ENCODE results near the gene SLC16A11. TPM values are rescaled to one million over a fixed set of nuclear protein-coding genes. Genes with fewer than 3 reads are reported as not detected.
"Not testable (repeated sequence)": the region's sequence is repeated elsewhere in the genome, so short reads cannot be mapped to it uniquely, and the experiment has no call there.

SLC16A11 gene
- total RNA-seq, 1 donor from 2014 or later, result not detected

DNA sequence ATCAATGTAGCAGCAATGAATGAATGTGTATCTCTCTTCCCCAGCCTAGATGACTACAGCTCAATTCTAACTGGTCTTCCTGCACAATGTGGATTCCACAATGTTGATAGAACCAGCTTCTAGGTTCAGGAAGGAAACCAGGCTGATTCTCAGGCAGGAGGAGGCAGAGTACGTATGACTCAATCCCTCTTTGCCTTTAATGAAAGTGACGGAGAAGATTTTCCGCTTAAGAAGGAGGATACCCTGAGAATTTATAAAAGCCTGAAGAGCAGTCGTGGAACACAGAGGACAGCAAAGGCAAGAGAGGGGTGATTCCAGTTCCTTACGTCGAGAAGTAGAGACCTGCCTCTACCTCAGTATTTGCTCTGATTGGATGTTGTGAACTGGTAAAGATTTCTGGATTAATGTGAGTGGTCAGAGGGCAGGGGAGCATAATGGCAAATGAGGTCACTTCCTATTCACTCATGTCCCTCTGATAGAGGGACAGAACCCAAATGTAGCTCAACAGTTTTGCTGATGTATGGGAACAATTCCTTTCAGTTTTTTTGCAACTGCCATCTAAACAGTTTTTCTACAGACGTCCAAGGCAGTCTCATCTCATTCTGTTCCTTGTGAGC is 15.0 kb upstream of the SLC16A11 start:
- no peak for DNase-seq (ENCODE audit: low read depth)

DNA sequence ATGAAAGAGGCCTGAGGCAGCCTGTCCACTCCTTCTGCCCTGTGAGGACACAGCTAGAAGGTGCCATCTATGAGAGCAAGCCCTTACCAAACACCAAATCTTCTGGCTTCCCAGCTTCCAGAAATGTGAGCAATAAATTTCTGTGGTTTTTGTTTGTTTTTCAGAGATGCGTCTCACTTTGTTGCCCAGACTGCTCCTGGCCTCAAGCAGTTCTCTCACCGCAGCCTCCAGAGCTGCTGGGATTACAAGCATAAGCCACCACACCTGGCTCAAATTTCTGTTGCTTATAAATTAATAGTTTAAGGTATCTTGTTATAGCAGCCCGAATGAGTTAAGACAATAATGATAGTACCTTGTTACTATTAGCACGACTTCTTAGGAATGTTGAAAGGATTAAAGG is 12.5 kb upstream of the SLC16A11 start:
- DNase-seq (ENCODE audit: low read depth), result peak; percentile 61

DNA sequence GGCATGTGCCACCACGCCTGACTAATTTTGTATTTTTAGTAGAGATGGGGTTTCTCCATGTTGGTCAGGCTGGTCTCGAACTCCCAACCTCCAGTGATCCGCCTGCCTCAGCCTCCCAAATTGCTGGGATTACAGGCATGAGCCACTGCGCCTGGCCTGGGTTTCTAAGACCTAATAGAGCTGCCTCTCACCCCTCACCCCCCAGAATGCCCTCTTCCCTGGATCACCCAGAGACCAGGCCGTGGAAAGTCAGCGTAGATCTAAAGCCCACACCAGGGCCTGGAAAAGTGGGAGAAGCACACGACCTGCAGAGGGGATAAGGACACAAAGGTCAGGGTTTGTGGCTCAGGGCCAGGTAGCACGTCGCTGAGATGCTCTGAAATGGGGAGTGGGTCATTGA is 6.7 kb upstream of the SLC16A11 start:
- DNase-seq (ENCODE audit: low read depth), result not testable (repeated sequence)

DNA sequence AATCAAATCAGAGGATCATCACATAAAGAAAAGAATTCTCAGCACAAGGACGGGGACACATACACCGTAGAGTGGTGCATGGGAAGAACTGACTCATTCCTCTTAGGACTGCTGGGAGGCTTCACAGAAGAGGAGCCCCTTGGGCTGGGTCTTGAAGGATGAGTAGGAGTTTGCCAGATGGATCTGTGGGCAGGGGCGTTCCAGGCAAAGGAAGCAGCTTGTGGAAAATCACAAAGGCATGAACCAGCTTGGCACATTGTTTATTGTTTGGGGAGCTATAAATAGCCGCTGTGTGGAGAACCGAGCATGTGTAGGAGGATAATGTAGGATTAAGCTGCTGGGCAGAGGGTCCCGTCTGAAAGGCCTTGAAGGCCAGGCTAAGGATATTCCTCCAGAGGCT is 5.1 kb upstream of the SLC16A11 start:
- DNase-seq (ENCODE audit: low read depth), result no peak

DNA sequence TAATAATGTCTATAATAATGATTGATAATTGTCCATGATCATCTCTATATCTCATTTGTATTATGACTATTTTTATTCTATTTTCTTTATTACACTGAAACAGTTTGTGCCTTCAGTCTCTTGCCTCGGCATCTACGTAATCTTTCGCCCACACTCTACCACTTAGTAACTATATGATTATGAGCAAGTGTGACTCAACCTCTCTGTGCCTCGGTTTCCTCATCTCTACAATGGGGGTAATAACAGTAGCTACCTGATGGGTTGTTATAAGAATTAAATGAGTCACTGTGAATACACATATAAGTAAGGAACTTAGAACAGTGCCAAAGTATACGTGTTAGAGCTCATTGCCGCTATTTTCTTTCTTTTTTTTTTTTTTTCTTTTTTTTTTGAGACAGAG is 3.7 kb upstream of the SLC16A11 start:
- no peak for DNase-seq (ENCODE audit: low read depth)

DNA sequence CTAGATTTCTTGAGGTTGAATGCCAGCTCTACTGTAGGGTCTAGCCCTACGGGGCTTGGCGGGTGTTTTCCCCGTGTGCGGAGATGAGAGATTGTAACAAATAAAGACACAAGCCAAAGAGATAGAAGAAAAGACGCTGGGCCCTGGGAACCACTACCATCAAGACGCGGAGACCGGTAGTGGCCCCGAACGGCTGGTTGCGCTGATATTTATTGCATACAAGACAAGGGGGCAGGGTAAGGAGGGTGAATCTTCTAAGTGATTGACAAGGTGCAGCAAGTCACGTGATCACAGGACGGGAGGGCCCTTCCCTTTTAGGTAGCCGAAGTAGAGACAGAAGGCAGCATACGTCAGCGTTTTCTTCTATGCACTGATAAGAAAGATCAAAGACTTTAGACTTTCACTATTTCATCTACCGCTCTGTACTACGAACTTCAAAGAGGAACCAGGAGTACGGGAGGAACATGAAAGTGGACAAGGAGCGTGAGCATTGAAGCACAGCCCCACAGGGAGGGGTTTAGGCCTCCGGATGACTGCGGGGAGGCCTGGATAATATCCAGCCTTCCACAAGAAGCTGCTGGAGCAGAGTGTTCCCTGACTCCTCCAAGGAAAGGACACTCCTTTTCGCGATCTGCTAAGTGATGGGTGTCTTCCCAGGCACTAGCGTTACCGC is 3.0 kb upstream of the SLC16A11 start:
- DNase-seq (ENCODE audit: low read depth), result not testable (repeated sequence)

DNA sequence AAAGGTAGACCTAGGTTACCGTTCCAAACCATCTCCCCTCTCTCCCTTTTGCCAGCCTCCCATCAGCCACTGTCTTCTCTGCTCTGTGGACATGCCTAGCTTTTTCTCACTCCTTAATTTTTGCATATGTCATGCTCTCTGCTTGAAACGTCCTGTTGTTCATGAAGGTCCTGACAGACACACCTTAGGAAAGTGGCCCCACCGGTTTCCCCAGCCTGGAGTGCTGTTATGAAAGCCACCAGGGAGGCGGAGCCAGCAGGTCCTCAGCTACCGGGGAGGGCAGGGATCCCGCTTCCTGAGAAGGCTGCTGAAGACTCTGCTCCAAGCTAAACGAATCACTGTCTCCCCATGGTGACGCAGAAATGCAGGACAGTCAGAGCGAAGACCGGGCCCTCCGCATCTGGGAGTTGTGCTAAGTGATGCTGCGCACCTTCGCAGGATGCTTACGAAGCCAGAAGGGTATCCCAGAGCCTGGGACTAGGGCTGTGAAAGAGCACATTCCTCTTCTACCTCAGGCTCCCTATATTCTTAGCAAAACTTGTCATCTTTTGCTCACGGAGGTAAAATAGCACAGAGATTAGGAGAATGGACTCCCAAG is 2.3 kb upstream of the SLC16A11 start:
- DNase-seq (ENCODE audit: low read depth), result no peak

DNA sequence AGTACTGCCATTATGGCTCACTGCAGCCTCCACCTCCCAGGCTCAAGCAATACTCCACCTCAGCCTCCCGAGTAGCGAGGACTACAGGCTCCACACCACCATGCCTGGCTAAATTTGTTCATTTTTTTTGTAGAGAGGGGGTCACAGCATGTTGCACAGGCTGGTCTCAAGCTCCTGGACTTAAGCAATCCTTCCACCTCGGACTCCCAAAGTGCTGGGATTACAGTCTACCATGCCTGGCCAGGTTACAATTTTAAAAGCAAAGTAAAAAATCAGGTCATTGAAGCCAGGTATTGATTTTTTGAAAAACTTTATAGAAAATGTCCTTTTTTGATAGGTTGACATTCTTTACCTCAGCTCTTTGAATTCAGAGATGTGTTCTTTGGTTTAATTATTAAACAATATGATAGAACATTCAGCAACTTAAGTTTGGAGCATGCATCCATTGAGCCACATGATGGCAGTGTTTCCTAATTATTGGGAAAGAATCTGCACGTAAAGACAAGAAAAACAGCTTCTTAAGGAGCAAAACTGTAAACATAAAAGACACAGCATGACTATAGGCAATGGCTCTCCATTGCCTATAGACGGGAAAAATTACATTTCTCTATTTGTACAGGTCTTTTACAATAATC is 1.7 kb upstream of the SLC16A11 start:
- DNase-seq (ENCODE audit: low read depth), result peak; percentile 92

DNA sequence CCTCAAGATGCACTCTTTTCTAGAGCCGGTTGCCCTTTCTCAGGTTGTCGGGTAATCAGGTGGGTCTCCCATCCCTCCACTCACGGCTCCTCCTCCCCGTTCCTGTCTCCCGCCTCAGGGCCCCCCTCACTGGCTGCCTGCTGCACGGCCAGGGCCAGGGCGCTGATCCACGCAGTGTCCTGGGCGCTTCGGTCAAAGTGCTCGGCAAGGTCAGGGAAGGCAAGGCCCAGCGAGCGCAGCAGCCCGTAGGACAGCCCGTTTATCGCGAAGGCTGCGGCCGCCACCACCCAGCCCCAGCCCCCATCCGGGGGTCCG is 753 bp downstream of the SLC16A11 start:
- no peak for DNase-seq (ENCODE audit: low read depth)

DNA sequence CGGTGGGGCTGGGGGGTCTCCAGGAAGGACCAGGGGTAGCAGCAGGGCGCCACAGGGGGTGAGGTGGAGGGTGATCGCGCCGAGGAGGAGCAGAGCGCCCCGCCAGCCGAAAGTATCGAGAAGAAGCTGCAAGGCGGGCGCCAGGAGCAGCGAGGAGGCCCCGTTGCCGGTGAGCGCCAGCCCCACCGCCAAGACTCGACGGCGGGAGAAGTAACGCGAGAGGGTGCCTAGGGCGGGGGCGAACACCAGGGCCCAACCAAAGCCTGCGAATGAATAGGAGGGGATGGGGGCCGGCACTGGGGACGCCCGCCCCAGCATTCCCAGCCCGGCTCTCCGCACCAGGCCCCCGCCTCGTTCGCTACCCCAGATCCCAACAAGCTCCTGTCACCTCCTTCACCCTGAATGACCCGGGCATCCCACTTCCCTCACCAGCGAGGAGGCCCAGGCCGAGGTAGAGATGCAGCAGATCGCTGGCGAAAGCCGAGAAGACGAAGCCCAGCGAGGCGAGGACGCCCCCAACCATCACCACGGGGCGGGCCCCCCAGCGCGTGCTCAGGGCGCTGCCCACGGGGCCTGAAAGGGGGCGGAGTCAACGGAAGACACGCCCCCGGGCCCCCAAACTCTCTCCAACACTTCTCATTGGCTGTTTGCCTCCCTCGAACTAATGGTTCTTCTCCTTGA is 1.3 kb downstream of the SLC16A11 start:
- DNase-seq (ENCODE audit: low read depth), result no peak

DNA sequence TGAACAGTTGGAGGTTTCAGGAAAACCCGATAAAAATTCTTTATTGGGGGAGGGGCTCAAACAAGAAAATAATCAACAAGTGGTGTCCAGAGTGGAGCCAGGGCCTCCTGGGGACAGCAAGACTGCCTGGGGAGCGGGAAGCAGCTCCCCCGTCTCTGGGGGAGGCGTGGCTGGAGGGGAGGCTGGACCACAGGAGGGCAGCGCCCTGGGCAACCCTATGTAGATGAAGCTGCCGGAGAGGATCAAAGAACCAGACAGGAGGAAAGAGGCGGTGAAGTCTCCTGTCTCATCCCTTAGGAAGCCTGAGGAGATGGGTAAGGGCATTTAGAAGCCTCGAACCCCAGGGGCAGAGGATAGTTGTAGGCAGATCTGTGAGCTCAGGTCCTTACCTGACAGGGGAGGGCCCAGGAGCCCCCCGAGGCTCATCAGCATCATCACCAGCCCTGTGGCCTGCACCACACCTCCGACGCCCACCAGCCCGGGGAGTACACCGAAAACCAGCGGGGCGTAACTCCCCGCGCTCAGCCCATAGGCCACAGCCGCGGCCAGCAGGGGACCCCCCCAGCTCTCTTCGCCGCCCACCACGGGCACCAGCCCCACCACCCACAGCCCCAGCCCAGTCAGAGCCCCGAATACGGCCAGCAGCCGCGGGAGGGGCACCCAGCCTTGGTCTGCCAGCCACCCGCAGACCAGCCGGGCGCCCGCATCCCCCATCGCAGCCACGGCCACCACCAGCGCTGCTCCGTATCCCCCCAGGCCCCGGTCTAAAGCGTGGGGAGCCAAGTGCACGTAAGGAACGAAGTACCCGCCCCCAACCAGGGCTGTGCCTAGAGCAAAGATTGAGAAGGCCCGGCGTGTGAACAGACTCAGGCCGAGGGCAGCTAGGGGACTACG is 2.0 kb downstream of the SLC16A11 start:
- no peak for DNase-seq (ENCODE audit: low read depth)

DNA sequence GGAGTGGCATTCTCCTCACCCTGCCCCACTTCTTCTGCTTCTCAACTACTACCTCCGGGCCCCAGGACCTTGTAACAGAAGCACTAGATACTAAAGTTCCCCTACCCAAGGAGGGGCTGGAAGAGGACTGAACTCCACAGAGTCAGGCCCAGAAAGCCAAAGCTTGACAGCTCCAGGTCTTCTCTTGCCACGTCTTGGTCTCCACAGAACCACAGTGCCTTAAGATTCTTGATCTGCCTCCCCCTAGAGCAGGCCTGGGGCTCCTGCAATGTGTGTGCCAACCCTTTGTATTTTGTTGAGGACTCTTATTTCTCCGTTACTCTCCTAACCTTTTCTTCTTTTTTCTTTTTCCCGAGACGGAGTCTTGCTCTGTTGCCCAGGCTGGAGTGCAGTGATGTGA is 4.1 kb downstream of the SLC16A11 start:
- no peak for DNase-seq (ENCODE audit: low read depth)

DNA sequence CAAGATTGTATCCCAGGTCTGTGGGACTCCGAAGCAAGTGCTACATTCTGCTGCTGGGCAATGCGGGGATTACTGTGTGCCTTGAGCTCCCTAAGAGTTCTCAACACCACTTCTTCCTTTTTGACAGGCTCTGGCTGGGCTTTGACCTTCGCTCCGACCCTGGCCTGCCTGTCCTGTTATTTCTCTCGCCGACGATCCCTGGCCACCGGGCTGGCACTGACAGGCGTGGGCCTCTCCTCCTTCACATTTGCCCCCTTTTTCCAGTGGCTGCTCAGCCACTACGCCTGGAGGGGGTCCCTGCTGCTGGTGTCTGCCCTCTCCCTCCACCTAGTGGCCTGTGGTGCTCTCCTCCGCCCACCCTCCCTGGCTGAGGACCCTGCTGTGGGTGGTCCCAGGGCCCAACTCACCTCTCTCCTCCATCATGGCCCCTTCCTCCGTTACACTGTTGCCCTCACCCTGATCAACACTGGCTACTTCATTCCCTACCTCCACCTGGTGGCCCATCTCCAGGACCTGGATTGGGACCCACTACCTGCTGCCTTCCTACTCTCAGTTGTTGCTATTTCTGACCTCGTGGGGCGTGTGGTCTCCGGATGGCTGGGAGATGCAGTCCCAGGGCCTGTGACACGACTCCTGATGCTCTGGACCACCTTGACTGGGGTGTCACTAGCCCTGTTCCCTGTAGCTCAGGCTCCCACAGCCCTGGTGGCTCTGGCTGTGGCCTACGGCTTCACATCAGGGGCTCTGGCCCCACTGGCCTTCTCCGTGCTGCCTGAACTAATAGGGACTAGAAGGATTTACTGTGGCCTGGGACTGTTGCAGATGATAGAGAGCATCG is 5.6 kb downstream of the SLC16A11 start:
- no peak for DNase-seq (ENCODE audit: low read depth)

DNA sequence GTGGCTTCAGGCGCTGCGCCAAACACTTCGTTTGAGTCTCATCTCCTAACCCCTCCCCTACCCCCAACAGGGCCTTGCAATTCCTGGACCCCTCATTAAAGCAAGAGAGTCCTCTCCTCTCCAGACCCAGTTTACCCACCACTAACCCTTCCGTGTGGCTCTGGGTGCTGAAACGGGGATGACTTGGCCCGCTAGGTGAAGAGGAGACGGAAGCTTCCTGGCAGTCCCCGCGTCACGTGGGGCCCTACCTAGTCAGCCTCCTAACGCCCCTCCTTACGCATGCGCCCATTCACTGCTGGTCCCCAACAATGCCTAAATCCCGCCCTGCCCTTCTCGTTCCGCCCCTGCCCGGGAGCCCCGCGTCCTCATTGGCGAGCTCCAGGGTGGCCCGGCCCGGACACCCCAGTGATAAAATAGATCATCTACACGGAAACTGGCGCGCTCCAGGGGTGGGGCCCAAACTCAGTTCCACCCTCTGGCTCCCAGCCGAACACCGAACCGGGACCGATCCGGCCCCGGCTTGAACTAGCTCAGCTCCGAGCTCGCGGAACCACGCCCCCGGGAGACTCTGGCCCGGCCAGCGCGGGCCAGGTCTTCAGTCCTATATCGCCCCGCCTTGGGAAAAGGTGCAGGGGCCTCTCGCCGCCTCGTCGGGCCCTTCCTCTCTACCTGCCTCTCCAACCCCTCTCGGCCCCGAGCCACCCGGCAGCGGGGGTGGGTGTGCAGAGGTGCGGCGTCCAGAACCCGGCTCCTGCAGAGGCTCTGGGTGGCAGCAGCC is 8.1 kb downstream of the SLC16A11 start, which contains the start of gene SLC16A13:
TSS of gene SLC16A13 (plus strand) at position 425 of the 778 bp plus-strand sequence. CDS start 368 bp downstream, outside the sequence.
- peak; percentile 93 for DNase-seq (ENCODE audit: low read depth)

DNA sequence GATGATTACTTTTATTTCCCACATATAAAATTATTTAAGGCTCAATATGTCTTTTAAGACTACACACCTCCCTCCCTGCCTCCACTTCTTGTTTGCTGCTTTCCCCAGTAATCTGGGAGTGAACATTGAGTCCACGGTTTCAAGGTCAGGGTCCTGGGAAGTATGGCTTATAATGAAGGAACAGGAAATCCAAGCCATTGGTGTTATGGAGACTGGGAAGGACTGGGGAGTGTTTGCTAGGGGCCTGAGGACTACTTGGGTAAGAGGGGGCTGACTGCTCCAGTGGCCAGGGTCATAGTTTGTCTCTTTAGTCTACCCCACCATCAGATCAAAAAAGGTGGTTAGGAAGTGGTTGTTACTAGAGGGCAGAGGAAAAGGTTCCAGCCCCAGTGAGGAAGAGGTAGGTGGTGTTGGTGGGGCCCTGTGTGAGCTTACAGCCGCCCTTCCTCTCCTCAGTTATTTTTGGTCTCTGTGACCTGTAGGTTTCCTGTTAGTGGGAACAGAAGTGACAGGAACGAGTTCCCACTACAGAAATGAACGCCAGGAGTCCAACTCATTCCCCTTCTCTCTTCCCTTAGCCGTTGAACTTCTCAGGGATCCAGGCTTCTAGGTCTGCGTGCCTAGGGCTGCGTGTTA is 8.8 kb downstream of the SLC16A11 start:
- DNase-seq (ENCODE audit: low read depth), result no peak

DNA sequence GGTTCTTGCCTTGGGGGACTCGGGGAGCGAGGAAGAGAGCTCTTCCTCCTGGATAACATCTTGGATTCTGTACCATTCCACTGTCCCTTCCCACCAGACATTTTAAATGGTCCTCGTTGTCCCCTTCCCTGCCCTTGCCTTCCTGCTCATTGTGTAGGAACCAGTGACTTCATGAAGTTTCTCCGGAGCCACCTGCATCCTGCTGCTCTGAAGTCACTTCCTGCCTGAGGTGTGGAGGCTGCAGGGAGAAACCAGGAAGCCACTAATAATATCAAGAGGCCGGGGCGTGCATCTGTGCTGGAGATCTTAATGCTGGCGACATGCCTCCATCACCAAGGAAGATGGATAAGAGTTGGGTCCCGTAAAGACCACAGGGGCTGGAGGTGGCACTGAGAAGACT is 14.2 kb downstream of the SLC16A11 start:
- DNase-seq (ENCODE audit: low read depth), result no peak

DNA sequence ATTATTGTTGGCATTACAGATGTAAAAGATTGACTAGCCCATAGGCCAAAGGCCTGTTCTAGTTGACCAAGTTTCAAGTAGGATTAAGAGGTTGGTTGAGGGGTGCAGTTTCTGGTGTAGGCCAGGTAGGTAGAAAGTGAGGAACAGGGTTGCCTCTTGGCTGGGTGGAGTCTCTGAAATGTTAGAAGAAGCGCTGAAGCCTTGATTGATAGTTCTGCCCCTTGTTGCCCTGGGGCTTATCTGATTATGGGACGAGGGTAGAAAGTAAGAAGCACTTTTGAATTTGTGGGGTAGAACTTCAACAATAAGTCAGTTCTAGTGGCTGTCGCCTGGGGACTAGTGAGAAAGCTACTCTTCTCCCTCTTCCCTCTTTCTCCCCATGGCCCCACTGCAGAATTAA is 14.8 kb downstream of the SLC16A11 start:
- no peak for DNase-seq (ENCODE audit: low read depth)

DNA sequence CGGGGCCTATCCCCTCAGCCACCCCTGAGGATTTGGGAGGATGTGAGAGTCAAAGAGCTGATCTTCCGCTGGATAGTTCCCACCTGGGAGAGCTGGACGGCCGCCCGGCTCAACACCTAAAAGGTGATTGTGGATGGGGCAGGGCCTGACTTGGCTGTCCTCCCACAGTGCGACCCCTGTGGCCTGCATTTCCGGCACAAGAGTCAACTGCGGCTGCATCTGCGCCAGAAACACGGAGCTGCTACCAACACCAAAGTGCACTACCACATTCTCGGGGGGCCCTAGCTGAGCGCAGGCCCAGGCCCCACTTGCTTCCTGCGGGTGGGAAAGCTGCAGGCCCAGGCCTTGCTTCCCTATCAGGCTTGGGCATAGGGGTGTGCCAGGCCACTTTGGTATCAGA is 16.6 kb downstream of the SLC16A11 start:
- no peak for DNase-seq (ENCODE audit: low read depth)

DNA sequence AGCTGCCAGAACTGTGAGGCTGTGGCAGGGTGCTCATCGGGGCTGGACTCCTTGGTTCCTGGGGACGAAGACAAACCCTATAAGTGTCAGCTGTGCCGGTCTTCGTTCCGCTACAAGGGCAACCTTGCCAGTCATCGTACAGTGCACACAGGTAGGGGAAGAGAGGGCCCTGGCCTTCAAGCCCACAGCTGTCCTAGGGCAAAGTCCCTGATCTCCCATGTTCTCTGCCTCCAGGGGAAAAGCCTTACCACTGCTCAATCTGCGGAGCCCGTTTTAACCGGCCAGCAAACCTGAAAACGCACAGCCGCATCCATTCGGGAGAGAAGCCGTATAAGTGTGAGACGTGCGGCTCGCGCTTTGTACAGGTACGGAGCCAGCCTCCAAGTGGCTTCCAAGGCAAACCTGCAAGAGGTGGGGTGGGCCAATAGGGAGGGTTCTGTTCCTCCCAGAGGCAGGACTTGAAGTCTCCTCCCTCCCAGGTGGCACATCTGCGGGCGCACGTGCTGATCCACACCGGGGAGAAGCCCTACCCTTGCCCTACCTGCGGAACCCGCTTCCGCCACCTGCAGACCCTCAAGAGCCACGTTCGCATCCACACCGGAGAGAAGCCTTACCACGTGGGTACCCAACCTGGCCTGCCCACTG is 17.3 kb downstream of the SLC16A11 start:
- DNase-seq (ENCODE audit: low read depth), result no peak
